ENCODE results near the gene PLEKHG3.

- TF ChIP-seq GATA2 (IDR thresholded peaks at IDR 0.05; ENCODE audit: low read depth, low read length) (no peak), GATA3 (IDR thresholded peaks at IDR 0.05; ENCODE audit: low read depth, low read length) (no peak)
Measured at GRCh38 chr14:64706593-64707193, 2.5 kb downstream of the PLEKHG3 start.

Data from SH-SY5Y (cell line).